ENCODE results near the gene IGF1R. TPM values are rescaled to one million over a fixed set of nuclear protein-coding genes. Genes with fewer than 3 reads are reported as not detected.
A peak's percentile ranks its signal among the peaks of the same experiment; 100 is the strongest.

The IGF1R gene
- total RNA-seq, 4 donors from 2014 or later: 31.6 to 87.8 (median 60.0) TPM

- no peak for TF ChIP-seq POLR2AphosphoS5 (IDR thresholded peaks at IDR 0.05)
- no peak for TF ChIP-seq EP300 (IDR thresholded peaks at IDR 0.05)
- H3K4me1 ChIP-seq: peaks cover 0 to 35% (median 13%) of the 10 kb centered on the region in 3 donors
- H3K27me3 ChIP-seq: no peaks in the 10 kb centered on the region
- 44 to 66% methylated on average over 4 to 6 of the region's 12 CpGs for WGBS, 2 donors (ENCODE audit: low coverage in 1 of 2)
- H3K9me3 ChIP-seq: no peaks in the 10 kb centered on the region
- no peak overlapping the region for H3K4me3 ChIP-seq
- ATAC-seq: no peak
- H3K27ac ChIP-seq: no peak overlapping the region
- H3K36me3 ChIP-seq: no peaks in the 10 kb centered on the region
These were observed 157.3 kb downstream of the IGF1R start for GRCh38 chr15:98805434-98806274.

- WGBS, 2 donors (ENCODE audit: low coverage in 1 of 2): 80% methylated on average over 8 of the region's 9 CpGs; no CpG with 5 or more reads in 1 of the 2 donors
- peaks cover 0 to 28% (median 6%) of the 10 kb centered on the region in 3 donors for H3K4me1 ChIP-seq
These were observed 158.0 kb downstream of the IGF1R start for GRCh38 chr15:98806275-98806895.

GRCh38 chr15:98807262-98807661, 158.9 kb downstream of the IGF1R start:
- Histone ChIP-seq H3K27ac (no peak overlapping the region), H3K27me3 (no peaks in the 10 kb centered on the region), H3K4me1 (peaks cover 0 to 19% (median 0%) of the 10 kb centered on the region in 3 donors), H3K9me3 (no peaks in the 10 kb centered on the region), H3K4me3 (no peak overlapping the region), H3K36me3 (no peaks in the 10 kb centered on the region)
- 42 to 50% methylated on average over 4 of the region's 4 CpGs for WGBS, 2 donors (ENCODE audit: low coverage in 1 of 2)
- peak; percentile 39 for ATAC-seq
- TF ChIP-seq CTCF (IDR thresholded peaks at IDR 0.05): no peak
- no peak for TF ChIP-seq POLR2AphosphoS5 (IDR thresholded peaks at IDR 0.05)
- no peak for TF ChIP-seq EP300 (IDR thresholded peaks at IDR 0.05)
- no peak for TF ChIP-seq POLR2A (IDR thresholded peaks at IDR 0.05)

More at GRCh38 chr15:98806275-98806895, 158.0 kb downstream of the IGF1R start:
- Histone ChIP-seq H3K36me3 (no peaks in the 10 kb centered on the region), H3K4me3 (no peak overlapping the region), H3K27me3 (no peaks in the 10 kb centered on the region), H3K27ac (no peak overlapping the region), H3K9me3 (no peaks in the 10 kb centered on the region)
- ATAC-seq: no peak
- TF ChIP-seq CTCF (IDR thresholded peaks at IDR 0.05) (no peak), EP300 (IDR thresholded peaks at IDR 0.05) (no peak), POLR2AphosphoS5 (IDR thresholded peaks at IDR 0.05) (no peak), POLR2A (IDR thresholded peaks at IDR 0.05) (no peak)

- no peak for TF ChIP-seq CTCF (IDR thresholded peaks at IDR 0.05)
- TF ChIP-seq POLR2AphosphoS5 (IDR thresholded peaks at IDR 0.05): no peak
- Histone ChIP-seq H3K36me3 (no peaks in the 10 kb centered on the region), H3K27ac (no peak overlapping the region), H3K27me3 (no peaks in the 10 kb centered on the region), H3K4me1 (peaks cover 0 to 19% (median 0%) of the 10 kb centered on the region in 3 donors), H3K9me3 (no peaks in the 10 kb centered on the region), H3K4me3 (no peak overlapping the region)
- 84 to 100% methylated on average over 5 to 6 of the region's 11 CpGs for WGBS, 2 donors (ENCODE audit: low coverage in 1 of 2)
- no peak for ATAC-seq
These were observed 160.9 kb downstream of the IGF1R start for GRCh38 chr15:98809273-98809672.

- no peaks in the 10 kb centered on the region for H3K36me3 ChIP-seq
- no peak overlapping the region for H3K27ac ChIP-seq
- ATAC-seq: no peak
- H3K9me3 ChIP-seq: no peaks in the 10 kb centered on the region
- peaks cover 0 to 2% (median 0%) of the 10 kb centered on the region in 3 donors for H3K4me1 ChIP-seq
- WGBS, 2 donors (ENCODE audit: low coverage in 1 of 2): 86 to 90% methylated on average over 8 of the region's 8 CpGs
- no peak for TF ChIP-seq POLR2A (IDR thresholded peaks at IDR 0.05)
- no peak for TF ChIP-seq POLR2AphosphoS5 (IDR thresholded peaks at IDR 0.05)
- TF ChIP-seq EP300 (IDR thresholded peaks at IDR 0.05): no peak
- TF ChIP-seq CTCF (IDR thresholded peaks at IDR 0.05): no peak
- H3K4me3 ChIP-seq: no peak overlapping the region
- no peaks in the 10 kb centered on the region for H3K27me3 ChIP-seq
These were observed 164.5 kb downstream of the IGF1R start for GRCh38 chr15:98812716-98813446.
